Neural cell (in vitro differentiated cells): ENCODE measurements around the gene ITPRID1. TPM values are rescaled to one million over a fixed set of nuclear protein-coding genes. Genes with fewer than 3 reads are reported as not detected.

ENCODE experiments used
- H2AFZ ChIP-seq: fragments of 200-600, 300-800 bp; sonication (generic), shearing (Covaris generic); 2 replicates; pipeline ENCODE4 v1.6.0; 2014; ENCODE audit warnings: low read depth, mild to moderate bottlenecking, antibody characterized with exemption, low read length, moderate library complexity
- H3F3A ChIP-seq: fragments of 200-600 bp; shearing (Covaris generic); 2 replicates; pipeline ENCODE4 v1.6.1; 2016; ENCODE audit warnings: mild to moderate bottlenecking, moderate library complexity, mixed read lengths, antibody characterized with exemption, low read length; ENCODE audit not compliant: insufficient read depth, poor library complexity, severe bottlenecking
- H3K27ac ChIP-seq: fragments of 200-600, 300-800 bp; sonication (generic), shearing (Covaris generic); 2 replicates; pipeline ENCODE4 v1.5.1; 2014; ENCODE audit warnings: mild to moderate bottlenecking, low read length, moderate library complexity
- H3K27me3 ChIP-seq: fragments of 300-800, 200-600 bp; sonication (generic), shearing (Covaris generic); 2 replicates; pipeline ENCODE4 v1.6.0; 2014; ENCODE audit warnings: mild to moderate bottlenecking, low read depth, low read length, moderate library complexity; ENCODE audit not compliant: insufficient read depth
- H3K36me3 ChIP-seq: fragments of 300-800, 200-600 bp; sonication (generic), shearing (Covaris generic); 2 replicates; pipeline ENCODE4 v1.5.1; 2014; ENCODE audit warnings: mild to moderate bottlenecking, antibody characterized with exemption, low read length, moderate library complexity; ENCODE audit not compliant: insufficient read depth
- H3K4me2 ChIP-seq: fragments of 300-800, 200-600 bp; sonication (generic), shearing (Covaris generic); 2 replicates; pipeline ENCODE4 v1.6.0; 2014; ENCODE audit warnings: mild to moderate bottlenecking, low read length
- H3K4me3 ChIP-seq: fragments of 300-800, 200-600 bp; sonication (generic), shearing (Covaris generic); 2 replicates; pipeline ENCODE4 v1.5.1; 2014; ENCODE audit warnings: mild to moderate bottlenecking, low read length, moderate library complexity
- H3K79me2 ChIP-seq: fragments of 200-600 bp; shearing (Covaris generic); replicated peaks from 2 replicates; pipeline ENCODE4 v1.6.0; 2014; ENCODE audit warnings: mild to moderate bottlenecking, low read length, moderate library complexity; ENCODE audit not compliant: insufficient read depth
- H3K9ac ChIP-seq: fragments of 300-800, 200-600 bp; sonication (generic), shearing (Covaris generic); 2 replicates; pipeline ENCODE4 v1.6.1; 2016; ENCODE audit warnings: mild to moderate bottlenecking, low read length, mixed read lengths
- H3K9me2 ChIP-seq: fragments of 200-600 bp; shearing (Covaris generic); 2 replicates; pipeline ENCODE4 v1.6.1; 2016; ENCODE audit warnings: mild to moderate bottlenecking, low read length, mixed read lengths; ENCODE audit not compliant: insufficient read depth
- H3K9me3 ChIP-seq: fragments of 200-600, 300-800 bp; sonication (generic), shearing (Covaris generic); 2 replicates; pipeline ENCODE4 v1.6.1; 2016; ENCODE audit warnings: mild to moderate bottlenecking, mixed run types, low read length, moderate library complexity, mixed read lengths
- H4K20me1 ChIP-seq: fragments of 200-600 bp; shearing (Covaris generic); 2 replicates; pipeline ENCODE4 v1.6.1; 2016; ENCODE audit warnings: mild to moderate bottlenecking, mixed run types; ENCODE audit not compliant: insufficient read depth
- EP300 ChIP-seq: fragments of 450-650 bp; conservative IDR thresholded peaks from 2 replicates; pipeline ENCODE4 v1.6.1; 2014; ENCODE audit warnings: antibody characterized with exemption, mild to moderate bottlenecking, moderate library complexity; ENCODE audit not compliant: poor library complexity, severe bottlenecking
- EZH2 ChIP-seq: fragments of 200-600, 300-800 bp; shearing (Covaris generic), sonication (generic); IDR thresholded peaks from 2 replicates; pipeline ENCODE4 v1.6.1; 2014; ENCODE audit warnings: antibody characterized with exemption, low read length, borderline replicate concordance, mild to moderate bottlenecking; ENCODE audit not compliant: insufficient read depth, poor library complexity, severe bottlenecking
- MXI1 ChIP-seq: fragments of 450-650 bp; conservative IDR thresholded peaks from 2 replicates; pipeline ENCODE4 v1.6.1; 2014; ENCODE audit warnings: antibody characterized with exemption, mild to moderate bottlenecking; ENCODE audit not compliant: poor library complexity, severe bottlenecking
- POLR2AphosphoS5 ChIP-seq: IDR thresholded peaks from 2 replicates; pipeline ENCODE4 v1.6.1; 2012
- RAD21 ChIP-seq: fragments of 450-650 bp; conservative IDR thresholded peaks from 2 replicates; pipeline ENCODE4 v1.6.1; 2014; ENCODE audit warnings: antibody characterized with exemption, mild to moderate bottlenecking, moderate library complexity
- SMC3 ChIP-seq: fragments of 450-650 bp; conservative IDR thresholded peaks from 2 replicates; pipeline ENCODE4 v1.6.1; 2014; ENCODE audit warnings: antibody characterized with exemption, mild to moderate bottlenecking, moderate library complexity; ENCODE audit not compliant: poor library complexity
- TAF1 ChIP-seq: IDR thresholded peaks from 2 replicates; pipeline ENCODE4 v1.6.1; 2012; ENCODE audit warnings: low read depth
- polyA plus RNA-seq: library from polyadenylated mRNA; depleted of rRNA; stranded (reverse); fragments of >200 nt; gene quantifications from 2 replicates; pipeline ENCODE4 v1.2.3, GENCODE V29; 2014
- TF ChIP-seq, protein P1 (sequence below): fragments of 450-650 bp; IDR thresholded peaks from 2 replicates; pipeline ENCODE4 v1.5.1; 2014; ENCODE audit warnings: antibody characterized with exemption, mild to moderate bottlenecking, moderate library complexity; ENCODE audit not compliant: poor library complexity, severe bottlenecking
- TF ChIP-seq, protein P2 (sequence below): IDR thresholded peaks from 2 replicates; pipeline ENCODE4 v1.6.1; 2012; ENCODE audit warnings: borderline replicate concordance

The ITPRID1 gene
- polyA plus RNA-seq, 1 donor from 2014 or later, result not detected

DNA sequence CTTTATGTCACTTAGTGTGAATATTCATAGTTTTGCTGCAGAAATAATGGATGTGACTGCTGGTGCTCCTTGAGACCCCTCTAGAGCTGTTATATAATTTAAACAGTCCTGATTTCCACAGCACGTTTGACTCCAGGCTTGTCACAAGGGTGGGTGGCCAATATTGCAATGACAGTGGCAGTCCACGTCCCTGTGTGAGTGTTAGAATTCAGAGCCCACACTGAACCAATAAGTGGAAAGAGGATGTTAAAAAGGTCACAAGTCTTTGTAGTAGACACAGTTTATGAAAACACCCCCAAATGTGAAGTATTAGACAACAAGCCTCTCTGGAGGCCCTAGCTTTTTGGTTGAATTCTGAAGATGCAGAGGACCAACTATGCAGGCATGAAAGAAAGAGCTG lies 175.1 kb downstream of the ITPRID1 start:
- Histone ChIP-seq H3K27ac (peak overlapping the region; percentile 63), H3F3A (no peaks in the 10 kb centered on the region), H3K27me3 (no peaks in the 10 kb centered on the region), H3K4me3 (peak overlapping the region; percentile 5), H3K9ac (no peak overlapping the region), H4K20me1 (no peaks in the 10 kb centered on the region), H3K4me2 (no peak overlapping the region), H3K79me2 (no peaks in the 10 kb centered on the region), H3K36me3 (no peaks in the 10 kb centered on the region), H3K9me3 (no peaks in the 10 kb centered on the region), H3K9me2 (no peaks in the 10 kb centered on the region), H2AFZ (no peak overlapping the region)
- TF ChIP-seq MXI1 (no peak), EZH2 (no peak), TAF1 (no peak), SMC3 (no peak)

DNA sequence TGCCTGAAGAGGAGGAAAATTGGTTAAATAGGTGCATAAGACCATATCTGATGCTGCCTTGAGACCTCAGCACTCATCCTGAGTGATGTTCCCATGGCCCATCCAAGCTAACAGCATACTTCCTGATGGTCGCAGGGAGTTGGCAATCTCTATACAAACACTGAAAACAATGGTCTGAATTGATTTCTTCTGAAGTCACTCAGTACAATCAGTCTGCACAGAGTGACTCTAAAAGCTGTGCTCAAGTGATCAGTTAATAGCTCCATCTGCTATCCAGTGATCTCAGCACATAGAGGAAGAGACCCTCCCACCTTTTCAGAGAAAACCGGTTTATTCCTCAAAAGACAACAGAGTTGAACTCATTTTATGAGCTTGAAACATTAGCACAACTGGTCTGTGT lies 177.0 kb downstream of the ITPRID1 start:
- Histone ChIP-seq H2AFZ (no peak overlapping the region), H4K20me1 (no peaks in the 10 kb centered on the region), H3K9me2 (no peaks in the 10 kb centered on the region), H3K79me2 (no peaks in the 10 kb centered on the region), H3K27ac (peak overlapping the region; percentile 63), H3K4me2 (no peak overlapping the region), H3K36me3 (no peaks in the 10 kb centered on the region), H3K4me3 (no peak overlapping the region), H3K9me3 (no peaks in the 10 kb centered on the region), H3K27me3 (no peaks in the 10 kb centered on the region), H3F3A (no peaks in the 10 kb centered on the region), H3K9ac (peak overlapping the region; percentile 6)
- TF ChIP-seq TAF1 (no peak), EP300 (peak; percentile 90), POLR2AphosphoS5 (peak; percentile 68), EZH2 (no peak), SMC3 (no peak), MXI1 (no peak), RAD21 (no peak)
- TF ChIP-seq, protein P1, sequence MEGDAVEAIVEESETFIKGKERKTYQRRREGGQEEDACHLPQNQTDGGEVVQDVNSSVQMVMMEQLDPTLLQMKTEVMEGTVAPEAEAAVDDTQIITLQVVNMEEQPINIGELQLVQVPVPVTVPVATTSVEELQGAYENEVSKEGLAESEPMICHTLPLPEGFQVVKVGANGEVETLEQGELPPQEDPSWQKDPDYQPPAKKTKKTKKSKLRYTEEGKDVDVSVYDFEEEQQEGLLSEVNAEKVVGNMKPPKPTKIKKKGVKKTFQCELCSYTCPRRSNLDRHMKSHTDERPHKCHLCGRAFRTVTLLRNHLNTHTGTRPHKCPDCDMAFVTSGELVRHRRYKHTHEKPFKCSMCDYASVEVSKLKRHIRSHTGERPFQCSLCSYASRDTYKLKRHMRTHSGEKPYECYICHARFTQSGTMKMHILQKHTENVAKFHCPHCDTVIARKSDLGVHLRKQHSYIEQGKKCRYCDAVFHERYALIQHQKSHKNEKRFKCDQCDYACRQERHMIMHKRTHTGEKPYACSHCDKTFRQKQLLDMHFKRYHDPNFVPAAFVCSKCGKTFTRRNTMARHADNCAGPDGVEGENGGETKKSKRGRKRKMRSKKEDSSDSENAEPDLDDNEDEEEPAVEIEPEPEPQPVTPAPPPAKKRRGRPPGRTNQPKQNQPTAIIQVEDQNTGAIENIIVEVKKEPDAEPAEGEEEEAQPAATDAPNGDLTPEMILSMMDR, result no peak
- TF ChIP-seq, protein P2, sequence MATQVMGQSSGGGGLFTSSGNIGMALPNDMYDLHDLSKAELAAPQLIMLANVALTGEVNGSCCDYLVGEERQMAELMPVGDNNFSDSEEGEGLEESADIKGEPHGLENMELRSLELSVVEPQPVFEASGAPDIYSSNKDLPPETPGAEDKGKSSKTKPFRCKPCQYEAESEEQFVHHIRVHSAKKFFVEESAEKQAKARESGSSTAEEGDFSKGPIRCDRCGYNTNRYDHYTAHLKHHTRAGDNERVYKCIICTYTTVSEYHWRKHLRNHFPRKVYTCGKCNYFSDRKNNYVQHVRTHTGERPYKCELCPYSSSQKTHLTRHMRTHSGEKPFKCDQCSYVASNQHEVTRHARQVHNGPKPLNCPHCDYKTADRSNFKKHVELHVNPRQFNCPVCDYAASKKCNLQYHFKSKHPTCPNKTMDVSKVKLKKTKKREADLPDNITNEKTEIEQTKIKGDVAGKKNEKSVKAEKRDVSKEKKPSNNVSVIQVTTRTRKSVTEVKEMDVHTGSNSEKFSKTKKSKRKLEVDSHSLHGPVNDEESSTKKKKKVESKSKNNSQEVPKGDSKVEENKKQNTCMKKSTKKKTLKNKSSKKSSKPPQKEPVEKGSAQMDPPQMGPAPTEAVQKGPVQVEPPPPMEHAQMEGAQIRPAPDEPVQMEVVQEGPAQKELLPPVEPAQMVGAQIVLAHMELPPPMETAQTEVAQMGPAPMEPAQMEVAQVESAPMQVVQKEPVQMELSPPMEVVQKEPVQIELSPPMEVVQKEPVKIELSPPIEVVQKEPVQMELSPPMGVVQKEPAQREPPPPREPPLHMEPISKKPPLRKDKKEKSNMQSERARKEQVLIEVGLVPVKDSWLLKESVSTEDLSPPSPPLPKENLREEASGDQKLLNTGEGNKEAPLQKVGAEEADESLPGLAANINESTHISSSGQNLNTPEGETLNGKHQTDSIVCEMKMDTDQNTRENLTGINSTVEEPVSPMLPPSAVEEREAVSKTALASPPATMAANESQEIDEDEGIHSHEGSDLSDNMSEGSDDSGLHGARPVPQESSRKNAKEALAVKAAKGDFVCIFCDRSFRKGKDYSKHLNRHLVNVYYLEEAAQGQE, result peak; percentile 78

DNA sequence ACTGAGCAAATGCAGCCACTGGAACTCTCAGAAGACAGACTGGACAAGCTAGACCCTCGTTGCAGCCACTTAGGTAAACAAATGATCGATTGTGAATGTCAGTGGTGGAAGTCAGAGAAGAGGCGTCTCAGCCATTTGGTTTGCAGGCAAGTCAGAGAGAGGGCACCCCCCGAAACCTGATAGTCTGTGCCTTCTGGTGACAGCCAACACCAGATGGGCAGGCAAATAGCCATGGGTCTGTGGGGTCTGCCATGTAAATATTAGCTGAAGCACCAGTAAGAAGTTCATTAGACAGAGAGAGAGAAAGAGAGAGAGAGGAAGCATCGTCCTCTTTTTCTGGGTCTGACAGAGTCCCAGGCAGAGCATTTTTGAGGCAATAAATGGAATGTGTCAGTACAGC lies 178.6 kb downstream of the ITPRID1 start:
- Histone ChIP-seq H3K27ac (no peak overlapping the region), H3K27me3 (no peaks in the 10 kb centered on the region), H3K9ac (no peak overlapping the region), H3K9me3 (no peaks in the 10 kb centered on the region), H4K20me1 (no peaks in the 10 kb centered on the region), H3K4me2 (no peak overlapping the region), H3K9me2 (no peaks in the 10 kb centered on the region), H3F3A (no peaks in the 10 kb centered on the region), H3K4me3 (no peak overlapping the region), H3K79me2 (no peaks in the 10 kb centered on the region), H3K36me3 (no peaks in the 10 kb centered on the region), H2AFZ (no peak overlapping the region)
- TF ChIP-seq SMC3 (no peak), POLR2AphosphoS5 (no peak), MXI1 (no peak), TAF1 (no peak)
- TF ChIP-seq, protein P2, result no peak
